Ovary (tissue), 9 donors: Measurements from ENCODE around the gene PIGU. TPM values are rescaled to one million over a fixed set of nuclear protein-coding genes. Genes with fewer than 3 reads are reported as not detected.
A peak's percentile ranks its signal among the peaks of the same experiment; 100 is the strongest.

Experiments used
- DNase-seq, 5 donors: peaks; one replicate each; pipeline ENCODE4 v3.0.0-alpha.2; 2019 to 2020
- H3K27ac ChIP-seq, 2 donors: fragments of 200-600 bp; one replicate each; pipeline versions ENCODE4 v1.5.1 to v1.8.0; 2019 to 2022
- H3K27me3 ChIP-seq: fragments of 200-600 bp; one replicate; pipeline ENCODE4 v1.8.0; 2022
- H3K36me3 ChIP-seq: fragments of 200-600 bp; sonication (generic); one replicate; pipeline ENCODE4 v1.5.1; 2019
- H3K4me1 ChIP-seq: one replicate; pipeline ENCODE4 v1.8.1; 2013; ENCODE audit warnings: mild to moderate bottlenecking, moderate library complexity; ENCODE audit not compliant: insufficient read depth
- H3K4me3 ChIP-seq: fragments of 200-600 bp; sonication (generic); one replicate; pipeline ENCODE4 v1.5.1; 2017
- H3K9me3 ChIP-seq, 2 donors: fragments of 200-600 bp in 1 of 2; sonication (generic) in 1 of 2; one replicate each; pipeline versions ENCODE4 v1.5.1 to v1.8.1; 2013 to 2019; ENCODE audit warnings: mild to moderate bottlenecking in 1 of 2, moderate library complexity in 1 of 2
- EP300 ChIP-seq: sonication (generic); formaldehyde crosslinking; IDR thresholded peaks from one replicate; pipeline ENCODE4 v1.6.1; 2017; ENCODE audit warnings: antibody characterized with exemption
- POLR2A ChIP-seq: fragments of 450-650 bp; IDR thresholded peaks from one replicate; pipeline ENCODE4 v1.6.1; 2017; ENCODE audit warnings: antibody characterized with exemption, mild to moderate bottlenecking, moderate library complexity
- WGBS, 3 donors: extraction: QIAGEN DNeasy Blood & Tissue Kit in 1 of 3; methylation state at CpG; one replicate each; pipeline versions ENCODE4 v1.1.5 to v1.1.7; 2013 to 2017; 5-methylcytosine and 5-hydroxymethylcytosine counted together
- intact Hi-C, 4 donors: fragments of 100-400 bp; cut with DNase I; formaldehyde crosslinking; loops; one replicate each; pipeline versions ENCODE4 v1.11.0 to v1.15.1; 2022 to 2023
- polyA plus RNA-seq, 2 donors: library from polyadenylated mRNA; stranded (reverse); fragments of 200-250 nt in 1 of 2; fragments of 350-450 nt in 1 of 2; fragmentation: Illumina TruSeq in 1 of 2; extraction: RNeasy Lipid Tissue Mini Kit (QIAGEN cat#74804) in 1 of 2; gene quantifications; one replicate each; pipeline ENCODE4 v1.2.3, GENCODE V29; 2013 to 2014
- total RNA-seq, 7 donors: library from RNA; depleted of rRNA in 2 of 7; stranded (reverse); fragments of >200 nt in 2 of 7; fragmentation: NEBNext Ultra II Directional in 3 of 7; extraction: Animal tissue kit (Norgen Biotek cat#: 25700) in 3 of 7; gene quantifications; one replicate each; pipeline versions ENCODE4 v1.1.0 to v1.2.4, GENCODE V29; 2016 to 2023
- TF ChIP-seq, protein P1 (sequence below), 3 donors: fragments of 450-650 bp in 2 of 3; fragments of 200-600 bp in 1 of 3; IDR thresholded peaks; one replicate each; pipeline versions ENCODE4 v1.5.1 to v1.8.0; 2016 to 2022; ENCODE audit warnings: antibody characterized with exemption in 3 of 3, mild to moderate bottlenecking in 1 of 3
- donor health status: DM: no; HTN: no; CAD: no; lungs with moderate emphysema.
- donor health status: DM: no; HTN: no; CAD: no.
- donor health status: Bipolar disorder and iron deficiency.
- donor health status: DM: yes; HTN: yes; CAD: no.
- donor health status: DM: no; HTN: no; CAD: no.
- donor health status: DM: yes; HTN: yes; CAD: no.

PIGU gene
- total and polyA plus RNA-seq, 9 donors = 14.4 to 61.4 (median 20.9) TPM

- no peak for DNase-seq
Observed at GRCh38 chr20:34562641-34563040, 114.3 kb downstream of the PIGU start.

GRCh38 chr20:34561661-34562060 lies 115.2 kb downstream of the PIGU start:
- WGBS, 3 donors = 78 to 83% (median 79%) methylated on average over 10 of the region's 10 CpGs
- TF ChIP-seq EP300 = no peak
- TF ChIP-seq POLR2A = no peak
- TF ChIP-seq, protein P1, sequence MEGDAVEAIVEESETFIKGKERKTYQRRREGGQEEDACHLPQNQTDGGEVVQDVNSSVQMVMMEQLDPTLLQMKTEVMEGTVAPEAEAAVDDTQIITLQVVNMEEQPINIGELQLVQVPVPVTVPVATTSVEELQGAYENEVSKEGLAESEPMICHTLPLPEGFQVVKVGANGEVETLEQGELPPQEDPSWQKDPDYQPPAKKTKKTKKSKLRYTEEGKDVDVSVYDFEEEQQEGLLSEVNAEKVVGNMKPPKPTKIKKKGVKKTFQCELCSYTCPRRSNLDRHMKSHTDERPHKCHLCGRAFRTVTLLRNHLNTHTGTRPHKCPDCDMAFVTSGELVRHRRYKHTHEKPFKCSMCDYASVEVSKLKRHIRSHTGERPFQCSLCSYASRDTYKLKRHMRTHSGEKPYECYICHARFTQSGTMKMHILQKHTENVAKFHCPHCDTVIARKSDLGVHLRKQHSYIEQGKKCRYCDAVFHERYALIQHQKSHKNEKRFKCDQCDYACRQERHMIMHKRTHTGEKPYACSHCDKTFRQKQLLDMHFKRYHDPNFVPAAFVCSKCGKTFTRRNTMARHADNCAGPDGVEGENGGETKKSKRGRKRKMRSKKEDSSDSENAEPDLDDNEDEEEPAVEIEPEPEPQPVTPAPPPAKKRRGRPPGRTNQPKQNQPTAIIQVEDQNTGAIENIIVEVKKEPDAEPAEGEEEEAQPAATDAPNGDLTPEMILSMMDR (IDR thresholded peaks at IDR 0.05) = no peak
- intact Hi-C loops = no loop called here

More at GRCh38 chr20:34562641-34563040, 114.3 kb downstream of the PIGU start:
- 57 to 63% (median 62%) methylated on average over 5 of the region's 5 CpGs for WGBS, 3 donors
- Histone ChIP-seq H3K27me3 (no peaks in the 10 kb centered on the region), H3K4me1 (no peaks in the 10 kb centered on the region), H3K4me3 (no peak overlapping the region), H3K9me3 (no peaks in the 10 kb centered on the region), H3K36me3 (no peaks in the 10 kb centered on the region), H3K27ac (no peak overlapping the region)
- intact Hi-C loops = no loop called here
- TF ChIP-seq, protein P1 (IDR thresholded peaks at IDR 0.05) = no peak
- TF ChIP-seq EP300 (no peak), POLR2A (no peak)

GRCh38 chr20:34560614-34561013 lies 116.3 kb downstream of the PIGU start:
- TF ChIP-seq EP300 (no peak), POLR2A (no peak)
- TF ChIP-seq, protein P1 (IDR thresholded peaks at IDR 0.05) = no peak
- no peak overlapping the region for H3K27ac ChIP-seq

More at GRCh38 chr20:34561661-34562060, 115.2 kb downstream of the PIGU start:
- Histone ChIP-seq H3K36me3 (no peaks in the 10 kb centered on the region), H3K4me1 (no peaks in the 10 kb centered on the region), H3K27me3 (no peaks in the 10 kb centered on the region), H3K4me3 (no peak overlapping the region), H3K27ac (no peak overlapping the region), H3K9me3 (no peaks in the 10 kb centered on the region)
- no peak for DNase-seq

DNA sequence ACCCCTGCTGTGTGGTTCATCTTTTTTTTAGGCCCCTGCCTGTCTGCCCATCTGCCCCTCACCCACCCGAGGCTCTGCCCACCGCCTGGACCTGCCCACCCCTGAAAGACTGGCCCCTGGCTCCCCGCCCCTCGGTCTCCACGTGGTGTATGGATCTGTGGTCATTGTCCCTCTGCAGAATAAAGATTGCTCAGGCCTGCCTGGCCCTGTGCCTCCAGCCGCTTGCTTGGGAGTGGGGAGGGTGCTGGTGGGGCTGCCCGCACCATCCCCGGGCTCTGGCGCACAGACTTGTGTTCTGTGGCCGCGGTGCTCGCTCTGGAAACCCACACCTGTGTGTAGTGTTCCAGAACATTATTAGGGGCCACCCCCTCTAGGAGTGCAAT lies 116.8 kb downstream of the PIGU start:
- H3K4me3 ChIP-seq = no peak overlapping the region
- H3K9me3 ChIP-seq = no peaks in the 10 kb centered on the region
- intact Hi-C loops = no loop called here
- H3K27me3 ChIP-seq = no peaks in the 10 kb centered on the region
- DNase-seq = peak; percentile 28 to 55 (median 53)
- no peaks in the 10 kb centered on the region for H3K4me1 ChIP-seq
- 87 to 92% (median 88%) methylated on average over 12 of the region's 12 CpGs for WGBS, 3 donors
- no peaks in the 10 kb centered on the region for H3K36me3 ChIP-seq
- TF ChIP-seq EP300 = no peak
- TF ChIP-seq, protein P1 (IDR thresholded peaks at IDR 0.05) = no peak
- TF ChIP-seq POLR2A = no peak
- peak overlapping the region in 1 of 2 donors; percentile 91 for H3K27ac ChIP-seq

More at GRCh38 chr20:34560614-34561013, 116.3 kb downstream of the PIGU start:
- no peaks in the 10 kb centered on the region for H3K9me3 ChIP-seq
- H3K4me1 ChIP-seq = no peaks in the 10 kb centered on the region
- peak in 1 of 5 donors; percentile 45 for DNase-seq
- H3K4me3 ChIP-seq = no peak overlapping the region
- no peaks in the 10 kb centered on the region for H3K36me3 ChIP-seq
- intact Hi-C loops = no loop called here
- WGBS, 3 donors = 94 to 96% (median 95%) methylated on average over 4 to 7 of the region's 7 CpGs
- no peaks in the 10 kb centered on the region for H3K27me3 ChIP-seq
